Activated CD4-positive, alpha-beta T cell treated with anti-CD3 and anti-CD28 coated beads for 24 hours (primary cell): ENCODE measurements around the gene BOD1L1.

ENCODE experiments used
- DNase-seq, 2 donors: peaks; one replicate each; pipeline ENCODE4 v3.0.0-alpha.2; 2020; ENCODE audit warnings: low read depth in 2 of 2

The BOD1L1 gene

DNA sequence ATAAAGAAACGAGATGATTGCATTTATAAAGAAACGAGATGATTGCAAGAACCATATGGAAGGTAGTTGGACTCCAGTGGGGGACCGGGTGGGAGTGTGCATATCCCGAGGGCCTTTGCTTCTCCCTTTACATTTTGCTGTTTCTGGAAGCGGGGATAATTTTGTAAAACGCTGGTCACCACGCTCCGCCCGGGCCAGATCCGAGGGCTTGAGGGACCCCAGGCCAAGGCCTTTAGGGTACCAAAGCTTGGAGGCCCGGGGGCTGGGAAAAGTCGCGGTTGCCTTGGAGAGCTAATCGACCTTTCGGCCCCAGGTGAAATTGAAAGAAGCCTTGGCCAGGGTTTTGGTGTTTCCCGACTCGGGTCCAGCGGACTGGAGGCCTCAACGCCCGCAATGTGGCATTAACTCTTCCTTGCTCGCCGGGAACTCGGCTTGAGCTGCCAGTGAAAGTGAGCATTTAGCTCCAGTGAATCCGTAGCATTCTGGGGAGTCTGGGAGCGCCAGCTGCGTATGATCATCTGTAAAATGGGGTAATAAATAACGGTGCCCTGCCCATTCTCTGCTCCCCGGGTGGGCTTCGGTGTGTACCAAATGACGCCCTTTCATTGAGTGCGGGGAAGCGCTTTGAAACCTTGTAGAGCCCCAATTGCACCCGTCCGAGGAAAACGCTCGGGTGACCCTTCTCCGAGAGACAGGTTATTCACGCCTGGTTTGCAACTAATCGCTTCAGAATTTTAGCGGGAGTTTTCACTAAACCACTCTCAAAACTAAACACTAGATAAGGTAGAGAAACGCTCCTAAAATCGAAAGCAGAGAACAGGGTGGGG lies 87.7 kb downstream of the BOD1L1 start:
- no peak for DNase-seq

DNA sequence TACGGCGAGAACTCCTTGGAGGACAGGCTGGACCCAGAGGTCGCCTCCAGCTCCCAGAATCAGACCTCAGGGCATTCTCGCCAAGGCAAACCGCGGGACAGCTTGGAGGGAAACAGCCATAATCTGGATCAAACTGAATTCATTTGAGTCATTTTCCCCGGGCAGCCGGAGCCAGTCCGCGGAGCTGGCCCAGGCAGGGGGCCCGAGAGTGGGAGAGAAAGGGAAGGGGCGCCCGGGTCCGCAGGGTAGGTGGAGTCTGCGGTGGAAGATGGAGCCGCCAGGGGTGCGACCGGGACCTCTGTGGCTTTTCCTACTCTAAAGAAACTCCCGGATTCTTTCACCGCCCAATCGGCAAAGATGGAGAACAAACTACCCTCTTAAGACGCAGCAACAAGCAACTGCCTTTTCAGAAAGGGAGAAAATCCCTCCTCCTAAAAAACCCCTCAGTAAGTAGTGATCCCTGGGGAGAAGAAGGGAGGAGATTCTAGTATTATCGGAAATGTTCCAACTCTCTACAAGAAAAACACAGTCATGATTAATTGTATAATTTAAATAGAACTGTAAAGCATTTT lies 88.4 kb downstream of the BOD1L1 start:
- no peak for DNase-seq

DNA sequence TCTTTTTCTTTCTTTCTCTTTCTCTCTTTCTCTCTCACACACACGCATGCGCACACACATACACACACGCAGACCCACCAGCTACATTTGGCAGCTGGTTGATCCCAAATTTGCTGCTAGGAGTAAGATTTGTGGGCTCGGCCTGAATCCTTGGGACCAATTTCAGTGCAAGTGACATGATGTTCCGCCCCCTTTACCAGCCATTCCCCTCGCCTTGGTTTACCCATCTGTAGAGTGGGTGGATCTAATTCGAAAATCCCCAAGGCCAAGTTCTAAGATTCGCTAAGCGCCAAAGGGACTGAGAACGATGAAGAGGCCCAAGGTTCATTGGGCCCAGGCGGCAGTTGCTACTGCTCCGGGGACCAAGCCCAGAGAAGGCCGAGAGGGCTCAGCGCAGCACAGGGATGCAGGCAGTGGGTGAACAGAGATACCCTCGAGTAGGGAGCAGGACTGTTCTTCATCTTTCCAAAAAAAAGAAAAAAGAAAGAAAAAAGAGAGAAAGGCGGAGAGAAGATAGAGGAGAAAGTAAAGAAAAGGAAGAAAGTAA lies 89.0 kb downstream of the BOD1L1 start:
- no peak for DNase-seq

DNA sequence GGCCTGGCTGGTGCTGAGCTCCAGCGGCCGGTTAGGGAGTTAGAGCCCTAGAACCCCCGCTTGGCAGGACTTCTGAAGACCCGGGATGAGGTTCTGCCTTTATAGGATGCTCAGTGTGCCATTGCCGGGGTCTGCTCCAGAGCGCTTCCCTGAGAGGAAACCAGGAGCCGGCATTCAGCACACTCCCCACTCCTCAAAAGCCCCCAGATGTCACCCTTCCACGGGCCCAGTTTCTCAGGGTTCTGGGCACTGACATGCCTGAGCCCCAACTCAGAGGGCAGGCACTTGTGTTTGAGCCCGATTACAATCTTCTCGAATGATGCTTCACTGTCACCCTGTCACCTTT lies 89.7 kb downstream of the BOD1L1 start:
- DNase-seq, result no peak

DNA sequence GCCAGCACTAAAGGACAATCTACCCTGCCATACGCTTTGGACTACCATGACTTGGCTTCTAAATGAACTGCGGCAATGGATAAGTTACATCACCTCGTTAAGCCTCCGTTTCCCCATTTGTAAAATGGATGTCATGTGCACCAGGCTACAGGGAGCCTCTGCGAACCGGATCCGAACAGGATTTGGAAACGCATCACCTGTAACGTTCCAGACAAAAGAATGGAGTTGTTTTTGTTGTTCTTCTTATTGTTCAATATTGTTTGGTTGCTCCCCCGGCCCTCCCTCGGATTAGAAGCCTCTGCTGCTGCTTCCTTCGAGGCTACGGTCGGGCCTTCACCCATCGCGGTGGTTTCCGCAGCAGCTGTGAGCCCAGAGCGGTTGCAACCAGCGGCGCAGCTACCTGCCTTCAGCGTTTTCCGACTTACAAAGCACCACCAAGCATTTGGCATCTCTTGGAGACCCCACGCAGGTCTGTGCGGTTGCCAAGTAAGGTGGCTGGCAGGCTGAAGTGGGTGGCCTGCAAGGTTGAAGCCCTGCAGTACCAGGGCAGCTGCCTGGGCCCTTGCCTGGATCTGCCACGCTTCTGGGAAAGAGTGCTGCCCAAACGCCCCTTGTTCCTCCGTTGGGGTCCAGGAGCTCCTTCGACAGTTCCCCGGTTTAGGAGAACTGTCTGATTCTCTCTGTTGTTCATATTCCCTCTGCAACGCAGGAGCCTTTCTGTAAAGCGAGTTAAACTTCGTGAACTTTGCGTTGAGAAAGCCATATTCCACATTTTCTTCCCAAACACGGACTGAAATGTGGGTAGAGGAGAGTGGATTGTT lies 90.3 kb downstream of the BOD1L1 start:
- DNase-seq, result no peak

DNA sequence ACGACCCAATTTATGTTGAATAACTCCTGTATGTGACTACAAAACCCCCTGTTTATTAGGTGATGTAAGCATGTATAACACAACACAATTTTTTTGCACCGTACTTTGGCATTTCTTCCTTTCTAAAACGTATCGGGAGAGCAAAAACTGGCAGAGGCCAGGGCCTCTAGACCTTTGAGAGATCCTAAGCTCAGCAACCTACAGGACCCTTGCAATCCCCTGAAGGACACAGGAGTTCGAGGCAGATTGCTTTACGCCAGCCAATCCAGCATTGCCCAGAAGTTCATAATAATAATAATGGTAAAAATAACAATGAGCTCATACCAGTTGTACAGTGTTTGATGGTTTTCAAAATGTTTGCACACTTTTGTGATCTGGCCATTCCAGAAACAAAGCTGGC lies 90.9 kb downstream of the BOD1L1 start:
- no peak for DNase-seq

DNA sequence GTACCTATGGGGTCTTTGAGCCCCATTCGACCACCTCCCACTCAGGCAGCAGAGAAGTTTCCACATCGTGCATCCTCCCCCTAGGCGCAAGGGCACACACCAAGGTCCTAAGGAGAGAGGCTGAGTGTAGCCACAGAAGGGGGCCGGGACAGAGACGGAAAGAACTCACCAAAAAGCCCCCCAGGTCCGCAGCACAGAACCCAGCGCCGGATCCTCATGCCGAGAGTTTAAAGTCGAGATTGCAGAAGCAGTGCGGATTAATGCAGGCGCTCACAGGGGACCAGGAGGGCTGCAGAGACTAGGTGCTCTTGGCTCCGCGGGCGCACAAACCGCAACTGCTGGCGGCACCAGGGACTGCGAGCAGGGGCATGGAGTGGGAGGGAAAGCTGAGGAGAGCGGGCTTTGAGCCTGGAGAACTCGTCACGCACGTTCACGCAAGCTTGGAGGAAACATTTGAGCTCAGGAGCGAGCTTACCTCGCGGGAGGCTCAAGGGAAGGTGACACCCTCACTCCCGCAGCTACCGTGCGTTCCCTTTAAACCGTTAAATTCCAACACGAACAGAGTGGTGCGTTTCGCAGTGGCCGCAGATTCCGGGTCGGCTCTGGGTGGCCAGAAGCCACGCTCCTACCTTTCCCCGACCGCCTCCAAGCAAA lies 91.7 kb downstream of the BOD1L1 start:
- DNase-seq, result no peak

DNA sequence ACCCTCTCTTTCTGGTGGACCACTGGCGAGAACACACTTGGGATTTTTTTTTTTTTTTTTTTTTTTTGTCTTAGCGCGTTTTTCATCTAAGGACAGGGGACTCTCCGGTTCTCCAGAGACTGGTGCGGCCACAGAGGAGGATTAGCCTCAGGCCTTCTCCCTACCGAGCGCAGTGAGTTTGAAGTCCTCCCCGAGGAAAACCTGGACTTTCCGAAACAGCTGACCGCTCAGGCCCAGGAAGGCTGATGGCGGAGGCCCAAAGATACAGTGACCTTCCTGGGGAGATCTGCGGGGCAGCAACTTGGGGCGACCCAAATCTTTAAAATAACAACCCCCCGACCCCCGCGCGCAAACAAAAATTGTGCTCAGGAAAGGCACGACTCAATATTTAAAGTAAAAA lies 92.4 kb downstream of the BOD1L1 start:
- DNase-seq, result no peak

DNA sequence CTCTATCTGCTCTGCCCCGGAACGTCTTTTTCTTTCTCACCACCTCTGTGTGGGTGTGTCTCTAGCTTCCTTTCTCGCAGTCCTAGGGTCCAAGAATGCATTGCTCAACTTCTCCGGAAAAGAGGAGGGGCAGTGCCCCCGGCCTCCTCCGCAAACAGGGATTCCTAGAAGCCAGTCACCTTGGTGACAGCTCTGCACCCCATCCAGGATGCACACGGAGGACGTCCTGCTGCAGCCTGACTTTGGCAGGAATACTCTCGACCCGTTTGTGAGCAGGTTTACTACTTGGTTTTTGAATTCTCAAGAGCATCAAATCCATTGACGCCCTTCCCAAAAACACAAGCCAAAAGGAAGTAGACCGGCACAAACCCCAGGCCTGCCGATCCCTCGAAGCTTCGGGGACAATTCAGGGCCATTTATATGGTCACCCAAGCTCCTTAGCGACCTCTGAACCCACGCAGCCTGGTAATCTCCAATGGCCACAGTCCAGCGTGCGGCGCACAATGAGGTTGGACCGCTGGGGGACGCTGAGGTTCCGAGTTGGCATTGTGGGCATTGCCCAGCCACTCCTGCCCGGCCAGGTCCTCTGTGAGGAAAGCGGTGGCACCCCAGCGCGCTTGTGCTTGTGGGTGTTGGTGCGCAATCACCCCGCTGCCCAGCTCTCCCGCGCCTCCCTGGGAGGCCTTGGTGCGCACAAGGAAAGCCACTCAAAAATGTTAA lies 93.0 kb downstream of the BOD1L1 start:
- no peak for DNase-seq

DNA sequence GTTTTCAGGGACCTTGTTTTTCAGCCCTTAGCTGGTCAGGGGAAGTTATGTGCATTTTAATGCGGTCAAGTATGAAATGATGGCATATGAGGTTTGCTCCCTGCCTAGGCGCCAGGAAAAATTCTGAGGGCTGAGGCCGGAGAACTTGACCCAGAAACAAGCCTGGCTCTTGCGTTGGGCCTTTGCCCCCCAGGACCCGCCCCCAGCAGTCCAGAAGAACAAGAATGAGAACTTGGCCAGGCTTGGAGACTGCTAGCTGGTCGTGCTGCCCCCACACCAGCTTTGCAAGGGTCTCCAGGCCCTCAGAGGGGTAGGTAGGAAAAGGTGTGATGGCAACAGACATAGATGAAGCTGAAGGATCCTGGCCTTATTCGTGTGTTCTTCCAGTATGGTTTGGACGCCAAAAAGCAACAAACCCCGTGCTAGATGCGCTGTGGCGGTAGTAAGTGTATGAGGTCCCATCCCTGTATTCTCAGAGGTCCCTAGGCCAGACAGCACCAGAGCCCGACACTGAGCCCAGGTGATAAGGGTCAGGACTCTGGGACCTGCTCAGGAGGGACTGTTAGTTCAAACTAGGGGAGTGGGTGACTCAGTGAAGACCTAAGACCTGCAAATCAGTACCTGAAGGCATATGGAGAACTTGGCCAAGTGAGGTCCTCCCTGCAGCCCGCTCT lies 93.7 kb downstream of the BOD1L1 start:
- no peak for DNase-seq

DNA sequence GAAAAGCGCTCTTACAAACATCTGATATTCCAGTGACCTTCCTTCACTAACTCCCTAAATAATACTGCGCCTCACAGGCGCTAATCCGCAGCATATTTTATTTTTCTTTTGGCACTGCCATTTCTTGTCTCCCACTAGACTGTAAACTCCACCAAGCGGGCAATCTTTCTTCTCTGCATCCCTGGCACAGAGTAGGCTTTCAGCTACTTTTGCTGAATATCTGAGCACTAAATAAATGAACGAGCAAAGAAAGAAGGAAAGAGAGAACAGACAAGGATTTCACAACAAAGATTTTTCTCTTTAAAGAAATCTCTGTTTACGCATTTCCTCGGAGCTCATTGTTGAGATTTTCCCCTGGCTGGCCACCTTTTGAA lies 95.9 kb downstream of the BOD1L1 start:
- no peak for DNase-seq

DNA sequence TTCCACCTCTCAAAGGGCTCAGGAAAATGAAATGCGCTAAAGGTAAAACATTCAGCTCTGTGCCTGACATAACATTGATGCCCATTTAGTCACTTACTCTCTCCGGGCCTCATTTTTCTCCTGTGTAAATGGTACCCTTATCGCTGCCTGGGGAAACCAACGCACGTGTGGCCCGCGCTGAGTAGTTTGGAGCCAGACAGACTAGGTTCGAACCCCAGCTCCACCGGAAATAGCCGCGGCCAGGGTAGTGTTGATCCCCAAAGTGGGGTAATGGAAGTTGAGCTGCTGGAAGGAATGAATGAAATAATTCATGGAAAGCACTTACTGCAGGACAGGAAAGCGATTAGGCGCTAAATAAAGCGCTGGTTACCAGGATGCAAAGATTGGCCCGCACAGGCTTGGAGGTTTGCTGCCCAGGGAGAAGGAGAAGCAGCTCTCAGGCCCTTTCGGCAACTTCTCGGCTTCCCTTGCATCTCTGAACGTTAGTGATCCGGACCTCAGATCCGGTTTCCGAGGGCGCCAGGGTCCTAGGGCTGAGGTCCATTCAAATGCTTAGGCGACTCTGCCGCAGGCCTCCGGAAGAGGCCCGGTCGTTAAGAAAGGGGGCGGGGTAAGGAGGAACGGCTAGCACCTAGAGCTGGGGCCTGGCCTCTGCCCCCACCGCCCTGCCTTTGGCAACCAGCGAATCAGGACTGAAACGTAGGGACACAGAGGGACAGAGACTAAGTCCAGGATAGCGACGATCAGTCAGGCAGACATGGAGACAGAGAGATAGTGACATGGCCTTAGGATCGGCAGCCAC lies 96.5 kb downstream of the BOD1L1 start:
- no peak for DNase-seq

DNA sequence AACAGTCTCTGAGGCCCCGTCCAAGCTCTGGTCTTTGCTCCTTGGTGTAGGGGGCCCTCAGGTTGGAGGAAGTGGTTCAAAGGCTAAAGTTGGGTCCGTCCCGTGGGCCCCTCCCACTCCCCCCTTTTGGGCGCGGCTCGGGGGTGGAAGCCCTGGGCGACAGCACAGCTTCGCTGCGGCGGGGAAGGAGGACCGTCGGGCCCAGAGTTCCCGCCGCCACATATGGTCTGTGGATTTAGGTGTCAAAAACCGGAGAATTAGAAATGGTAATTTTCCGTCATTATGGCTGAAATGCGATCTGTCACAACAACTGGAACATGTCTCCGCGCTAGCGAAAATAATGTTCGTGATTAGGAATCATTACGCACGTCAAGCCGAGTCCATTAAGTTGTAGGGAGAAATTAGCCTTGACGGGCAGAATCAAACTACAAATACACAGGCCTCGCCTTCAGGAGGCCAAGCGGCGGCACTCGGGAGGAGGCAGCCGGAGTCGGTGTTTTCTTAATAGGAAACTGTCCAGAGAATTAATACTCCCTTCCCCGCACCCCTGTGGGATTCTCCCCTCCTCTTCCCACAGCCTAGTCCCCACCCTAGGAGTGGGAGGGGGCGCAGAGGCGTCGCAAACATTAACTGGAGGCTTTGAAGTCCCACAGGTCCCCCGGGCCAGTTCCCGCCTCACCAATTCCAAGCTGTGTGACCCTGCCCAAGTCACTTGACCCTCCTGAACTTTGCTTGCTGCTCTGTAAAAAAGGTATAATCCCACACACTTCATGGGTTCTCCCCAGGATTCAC lies 98.2 kb downstream of the BOD1L1 start:
- DNase-seq, result no peak

DNA sequence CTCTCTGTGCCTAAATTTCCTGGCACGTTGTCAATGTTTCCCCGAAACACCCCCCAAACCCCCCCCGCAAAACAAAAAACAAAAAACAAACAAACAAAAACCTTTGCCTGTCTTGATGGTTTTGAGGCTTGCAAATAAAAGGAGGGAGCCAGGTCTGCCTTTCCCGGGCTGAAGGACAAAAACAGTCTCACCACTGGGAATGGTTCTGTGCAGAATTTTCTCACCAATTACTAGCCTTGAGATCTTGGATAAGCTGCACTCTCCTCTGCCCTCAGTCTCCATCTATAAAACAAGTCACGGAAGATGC lies 98.8 kb downstream of the BOD1L1 start:
- DNase-seq, result no peak

DNA sequence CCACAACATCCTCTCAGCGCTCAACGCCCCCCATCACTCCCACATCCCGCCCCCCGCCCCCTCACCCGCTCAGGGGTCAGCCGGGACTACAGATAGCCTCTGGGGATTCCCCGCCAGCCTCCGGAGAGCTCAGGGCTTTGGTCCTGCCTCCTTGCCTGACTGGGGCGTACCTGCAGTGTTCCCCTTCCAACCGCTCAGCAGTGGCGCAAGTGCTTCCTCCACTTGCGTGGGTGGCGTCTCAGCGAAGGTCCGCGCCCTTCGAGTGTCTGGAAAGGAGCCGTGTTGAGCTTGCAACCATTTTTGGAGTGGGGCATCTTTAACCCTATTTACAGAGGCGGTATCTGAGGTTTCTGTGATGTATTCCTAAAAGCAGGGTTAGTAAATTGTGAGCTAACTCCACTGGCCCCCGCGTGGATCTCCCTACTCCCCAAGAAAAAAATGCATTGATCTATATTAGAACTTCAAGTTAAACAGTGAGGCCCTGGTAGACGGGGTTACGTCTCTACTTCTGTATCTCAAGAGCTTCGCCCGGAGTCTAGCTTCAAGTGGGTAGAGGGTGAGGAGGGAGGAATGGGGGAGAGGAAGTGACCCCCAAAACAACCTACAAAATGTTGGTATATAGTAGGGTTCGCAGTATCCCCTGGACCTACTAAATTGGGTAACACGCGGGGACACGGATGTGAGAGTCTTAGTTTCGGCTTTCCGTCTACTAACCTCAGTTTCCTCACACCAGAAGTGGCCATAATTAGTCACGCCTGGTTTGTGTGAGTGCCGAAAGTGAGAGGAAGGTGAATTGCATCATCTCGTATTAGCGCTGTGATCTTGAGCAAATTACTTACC lies 99.3 kb downstream of the BOD1L1 start:
- no peak for DNase-seq

DNA sequence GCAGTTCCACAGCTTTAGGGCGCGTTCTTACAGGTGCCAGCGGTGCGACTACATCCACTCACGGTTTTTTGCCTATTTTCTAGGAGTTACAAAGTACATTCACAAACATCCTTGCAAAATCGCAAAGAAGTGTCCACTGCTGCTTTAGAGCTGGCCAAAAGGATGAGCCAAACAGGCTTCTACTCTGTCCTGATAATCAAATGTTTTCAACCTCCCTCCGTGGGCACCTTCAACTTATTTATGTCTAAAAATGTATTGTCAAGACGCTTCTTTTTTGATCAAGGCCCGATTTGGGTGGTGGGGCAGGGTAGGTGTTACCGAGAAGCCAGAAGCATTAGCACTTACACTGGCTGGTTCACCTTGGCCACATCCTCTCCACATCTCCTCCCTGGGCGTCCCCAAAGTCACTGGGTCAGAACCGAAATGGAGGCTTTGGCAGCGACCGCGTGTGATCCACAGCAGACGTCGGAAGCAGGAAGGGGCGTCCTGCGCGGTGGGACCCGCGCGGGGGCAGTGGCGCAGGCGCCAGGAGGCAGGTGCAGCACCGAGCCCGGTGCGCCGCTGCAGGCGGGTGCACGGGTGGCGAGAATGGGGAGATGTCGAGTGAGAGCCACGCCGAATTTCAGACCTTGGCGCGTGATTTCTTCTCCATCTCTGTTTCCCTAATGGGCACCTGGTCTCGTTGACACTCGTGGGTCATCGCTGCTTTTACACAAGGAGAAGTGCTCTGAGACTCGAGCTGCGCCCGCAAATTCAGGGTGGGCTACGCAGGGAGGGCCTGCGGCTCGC lies 100.1 kb downstream of the BOD1L1 start:
- DNase-seq, result no peak

DNA sequence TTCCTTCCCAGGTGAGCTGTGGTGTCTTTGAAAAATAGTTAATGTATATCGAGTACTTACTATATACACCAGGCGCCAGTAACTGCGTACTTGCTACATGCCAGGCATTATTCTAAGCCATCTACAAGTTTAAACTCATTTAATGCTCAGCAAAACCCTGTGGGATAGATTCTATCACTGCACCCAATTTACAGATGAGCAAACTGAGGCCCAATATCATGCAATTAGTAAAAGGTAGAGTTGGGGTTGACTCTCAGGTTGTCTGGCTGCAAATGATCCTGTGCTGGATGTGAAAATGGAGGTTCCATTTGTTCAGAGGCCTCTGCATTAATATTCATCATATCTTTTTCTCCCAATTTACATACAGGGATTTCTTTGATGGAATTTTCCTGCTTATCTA lies 100.9 kb downstream of the BOD1L1 start:
- no peak for DNase-seq
